Astrocyte (in vitro differentiated cells and primary cell): ENCODE results near the gene EFCC1.

ENCODE experiments used
- CTCF ChIP-seq: IDR thresholded peaks from 2 replicates; pipeline ENCODE4 v1.5.1; 2011; ENCODE audit warnings: low read depth, mild to moderate bottlenecking, inconsistent platforms, low read length, moderate library complexity; ENCODE audit not compliant: insufficient read depth
- EZH2 ChIP-seq: IDR thresholded peaks from 2 replicates; pipeline ENCODE4 v1.6.1; 2012; ENCODE audit warnings: mild to moderate bottlenecking, low read length, inconsistent platforms; ENCODE audit not compliant: insufficient read depth

GRCh38 chr3:129022114-129023007 lies 21.3 kb downstream of the EFCC1 start:
- TF ChIP-seq CTCF (no peak), EZH2 (no peak)
